Neuronal stem cell (in vitro differentiated cells): ENCODE measurements around the gene SEPTIN5.

ENCODE experiments used
- DNase-seq: peaks from one replicate; pipeline ENCODE4 v3.0.0-alpha.2; 2013; ENCODE audit warnings: low spot score
- H2AFZ ChIP-seq: one replicate; pipeline ENCODE4 v1.6.1; 2013; ENCODE audit warnings: mild to moderate bottlenecking, low read length, inconsistent platforms
- H2AK5ac ChIP-seq: 2 replicates; pipeline ENCODE4 v1.6.1; 2013; ENCODE audit warnings: low read depth, mild to moderate bottlenecking, inconsistent platforms, low read length, moderate library complexity, mixed read lengths
- H2BK120ac ChIP-seq: 2 replicates; pipeline ENCODE4 v1.6.1; 2013; ENCODE audit warnings: low read depth, mild to moderate bottlenecking, inconsistent platforms, low read length, moderate library complexity, mixed read lengths
- H2BK12ac ChIP-seq: one replicate; pipeline ENCODE4 v1.6.1; 2013; ENCODE audit warnings: low read length, inconsistent platforms
- H2BK15ac ChIP-seq: 2 replicates; pipeline ENCODE4 v1.6.1; 2013; ENCODE audit warnings: mild to moderate bottlenecking, low read length, inconsistent platforms, mixed read lengths
- H2BK5ac ChIP-seq: one replicate; pipeline ENCODE4 v1.6.1; 2013; ENCODE audit warnings: inconsistent platforms, mild to moderate bottlenecking, low read length, moderate library complexity
- H3K14ac ChIP-seq: one replicate; pipeline ENCODE4 v1.6.1; 2013; ENCODE audit warnings: low read length, inconsistent platforms
- H3K18ac ChIP-seq: 2 replicates; pipeline ENCODE4 v1.6.1; 2013; ENCODE audit warnings: low read length, inconsistent platforms
- H3K23ac ChIP-seq: 2 replicates; pipeline ENCODE4 v1.6.1; 2013; ENCODE audit warnings: low read depth, mild to moderate bottlenecking, mixed read lengths, low read length, inconsistent platforms; ENCODE audit not compliant: poor library complexity
- H3K27ac ChIP-seq: replicated peaks from 3 replicates; pipeline ENCODE4 v1.5.1; 2013; ENCODE audit warnings: low read length, inconsistent platforms
- H3K27me3 ChIP-seq, 3 experiments: 2 replicates each; pipeline ENCODE4 v1.6.1; 2013; ENCODE audit warnings: low read length in 3 of 3, mild to moderate bottlenecking in 2 of 3, inconsistent platforms in 1 of 3, low read depth in 1 of 3, mixed read lengths in 1 of 3, moderate library complexity in 1 of 3; ENCODE audit not compliant: control insufficient read depth in 3 of 3, insufficient read depth in 3 of 3
- H3K36me3 ChIP-seq, 2 donors: replicated peaks in 1 of 2; 2 replicates each; pipeline ENCODE4 v1.6.1; 2013; ENCODE audit warnings: low read length in 2 of 2; ENCODE audit not compliant: control insufficient read depth in 2 of 2, insufficient read depth in 2 of 2
- H3K4ac ChIP-seq: 2 replicates; pipeline ENCODE4 v1.6.1; 2013; ENCODE audit warnings: inconsistent platforms, mild to moderate bottlenecking, low read length, moderate library complexity
- H3K4me1 ChIP-seq, 2 donors: 1 replicate in 1 of 2; 2 replicates in 1 of 2; pipeline ENCODE4 v1.6.1; 2013; ENCODE audit warnings: low read length in 2 of 2, low read depth in 1 of 2; ENCODE audit not compliant: control insufficient read depth in 2 of 2, insufficient read depth in 1 of 2
- H3K4me2 ChIP-seq: one replicate; pipeline ENCODE4 v1.6.1; 2013; ENCODE audit warnings: mild to moderate bottlenecking, low read length, inconsistent platforms; ENCODE audit not compliant: insufficient read depth, poor library complexity, severe bottlenecking
- H3K4me3 ChIP-seq, 2 donors: 2 replicates each; pipeline ENCODE4 v1.5.1; 2013; ENCODE audit warnings: low read length in 2 of 2, mild to moderate bottlenecking in 2 of 2, inconsistent platforms in 1 of 2, moderate library complexity in 1 of 2
- H3K79me1 ChIP-seq: one replicate; pipeline ENCODE4 v1.6.1; 2013; ENCODE audit warnings: low read depth, mild to moderate bottlenecking, inconsistent platforms, low read length, moderate library complexity
- H3K9ac ChIP-seq: one replicate; pipeline ENCODE4 v1.6.1; 2013; ENCODE audit warnings: mild to moderate bottlenecking, low read depth, low read length, inconsistent platforms; ENCODE audit not compliant: poor library complexity
- H3K9me3 ChIP-seq, 2 donors: replicated peaks in 1 of 2; 2 replicates each; pipeline versions ENCODE3 to v1.6.1; 2013; ENCODE audit warnings: low read length in 2 of 2, mild to moderate bottlenecking in 2 of 2, inconsistent platforms in 1 of 2, low read depth in 1 of 2, mixed read lengths in 1 of 2, moderate library complexity in 1 of 2; ENCODE audit not compliant: control insufficient read depth in 2 of 2, insufficient read depth in 1 of 2
- H4K8ac ChIP-seq: one replicate; pipeline ENCODE4 v1.6.1; 2013; ENCODE audit warnings: low read depth, mild to moderate bottlenecking, inconsistent platforms, low read length, moderate library complexity
- H4K91ac ChIP-seq: one replicate; pipeline ENCODE4 v1.6.1; 2013; ENCODE audit warnings: low read length, low read depth, mild to moderate bottlenecking, inconsistent platforms; ENCODE audit not compliant: poor library complexity
- WGBS, 2 donors: extraction: QIAGEN DNeasy Blood & Tissue Kit; methylation state at CpG; one replicate each; pipeline ENCODE4 v1.1.7; 2013; ENCODE audit warnings: missing lambda C conversion rate in 2 of 2, mixed read lengths in 1 of 2; ENCODE audit not compliant: insufficient read length in 2 of 2, insufficient replicate concordance in 1 of 2; ENCODE audit errors: extremely low coverage in 2 of 2; 5-methylcytosine and 5-hydroxymethylcytosine counted together

SEPTIN5 gene

GRCh38 chr22:19754701-19755144 lies 40.4 kb downstream of the SEPTIN5 start:
- Histone ChIP-seq H3K18ac (peak overlapping the region; percentile 20), H2BK12ac (no peak overlapping the region), H3K9me3 (peaks cover 0 to 5% of the 10 kb centered on the region in 2 donors), H3K27ac (no peak overlapping the region), H4K8ac (no peak overlapping the region), H3K23ac (peak overlapping the region; percentile 100), H3K4me3 (no peak overlapping the region), H3K36me3 (no peaks in the 10 kb centered on the region), H2BK15ac (peak overlapping the region; percentile 0), H4K91ac (no peak overlapping the region), H3K4me1 (peaks cover 4 to 32% of the 10 kb centered on the region in 2 donors), H3K9ac (peak overlapping the region; percentile 50), H2BK120ac (no peak overlapping the region), H3K27me3 (peaks cover 46 to 97% (median 71%) of the 10 kb centered on the region in 3 experiments), H2AK5ac (peak overlapping the region; percentile 16), H3K14ac (no peak overlapping the region), H3K4ac (peak overlapping the region; percentile 44), H2BK5ac (no peak overlapping the region), H2AFZ (peak overlapping the region; percentile 40), H3K79me1 (no peaks in the 10 kb centered on the region), H3K4me2 (peak overlapping the region; percentile 36)
- no peak for DNase-seq
- no CpG with 5 or more reads among the region's 14 CpGs for WGBS, 2 donors

DNA sequence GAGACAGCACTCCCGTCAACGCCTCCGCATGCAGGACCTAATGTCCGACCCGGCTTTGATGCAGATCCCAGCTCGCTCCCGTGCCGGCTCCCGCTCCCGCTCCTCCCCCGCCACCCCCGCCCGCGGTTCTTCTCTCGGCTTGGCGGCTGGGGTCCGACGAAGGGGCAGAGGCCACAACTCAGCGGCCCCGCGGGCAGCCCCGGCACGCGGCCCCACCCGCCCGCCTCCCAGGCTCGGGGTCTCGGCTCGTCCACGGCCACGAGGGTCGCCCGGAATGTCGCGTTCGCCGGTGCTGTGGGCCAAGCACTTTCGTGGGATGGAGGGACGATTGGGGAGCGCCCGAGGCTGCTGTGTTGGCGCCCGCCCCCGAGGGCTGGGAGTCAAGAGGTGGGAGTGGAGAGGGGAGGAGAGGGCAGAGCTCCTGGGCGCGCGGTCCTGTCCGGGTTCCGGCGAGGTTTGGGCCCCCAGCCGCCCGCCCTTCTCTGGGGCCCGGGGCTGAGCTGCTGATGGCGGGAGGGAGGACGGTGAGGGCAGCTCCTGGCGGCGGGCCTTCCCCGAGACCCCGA lies 40.9 kb downstream of the SEPTIN5 start:
- peak overlapping the region; percentile 40 for H2AFZ ChIP-seq
- H3K4me3 ChIP-seq = no peak overlapping the region

DNA sequence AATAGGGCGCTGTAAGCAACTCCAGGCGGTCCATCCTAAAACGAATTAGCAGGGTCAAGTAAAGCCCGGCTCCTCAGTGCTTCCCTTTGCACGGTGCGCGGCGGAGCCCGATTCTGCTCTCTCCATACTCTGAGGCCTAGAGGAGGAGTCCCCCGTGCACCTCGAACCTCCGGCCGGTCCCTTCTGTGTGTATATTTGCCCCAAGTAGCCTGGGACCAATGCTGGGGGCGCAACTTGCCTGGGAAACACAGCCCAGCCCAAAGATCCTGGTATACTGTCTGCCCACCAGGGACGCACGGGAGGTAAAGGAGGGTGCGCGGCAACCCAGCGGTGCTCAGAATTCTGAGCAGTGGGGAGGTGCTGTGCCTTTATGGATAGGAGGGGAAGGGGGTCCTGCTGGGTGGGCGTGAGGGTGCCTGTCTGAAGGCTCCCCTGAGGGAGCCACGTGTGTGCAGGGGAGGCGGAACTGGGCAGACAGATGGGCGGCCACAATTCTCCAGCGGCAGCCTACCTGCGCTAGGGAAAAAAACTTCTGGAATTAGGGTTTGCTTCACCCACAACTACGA lies 41.5 kb downstream of the SEPTIN5 start:
- Histone ChIP-seq H2BK5ac (no peak overlapping the region), H4K91ac (no peak overlapping the region), H3K4ac (no peak overlapping the region), H3K9me3 (peaks cover 0 to 5% of the 10 kb centered on the region in 2 donors), H2BK15ac (no peak overlapping the region), H3K14ac (no peak overlapping the region), H3K79me1 (no peaks in the 10 kb centered on the region), H3K27me3 (peaks cover 47 to 95% (median 78%) of the 10 kb centered on the region in 3 experiments), H2AK5ac (peak overlapping the region; percentile 60), H3K4me3 (peak overlapping the region in 1 of 2 donors; percentile 3), H2BK120ac (no peak overlapping the region), H3K18ac (peak overlapping the region; percentile 77), H3K27ac (no peak overlapping the region), H3K36me3 (no peaks in the 10 kb centered on the region), H3K4me2 (peak overlapping the region; percentile 36), H2BK12ac (no peak overlapping the region), H3K4me1 (peaks cover 4 to 26% of the 10 kb centered on the region in 2 donors), H3K9ac (no peak overlapping the region), H3K23ac (peak overlapping the region; percentile 100), H4K8ac (no peak overlapping the region), H2AFZ (peak overlapping the region; percentile 30)
- no CpG with 5 or more reads among the region's 26 CpGs for WGBS, 2 donors
- no peak for DNase-seq

More for the DNA sequence above, 40.9 kb downstream of the SEPTIN5 start:
- H3K4me1 ChIP-seq = peaks cover 4 to 28% of the 10 kb centered on the region in 2 donors
- H3K18ac ChIP-seq = peak overlapping the region; percentile 77
- no peak overlapping the region for H4K8ac ChIP-seq
- peak overlapping the region; percentile 60 for H2AK5ac ChIP-seq
- H3K27ac ChIP-seq = no peak overlapping the region
- H3K27me3 ChIP-seq = peaks cover 47 to 97% (median 74%) of the 10 kb centered on the region in 3 experiments
- peak overlapping the region; percentile 48 for H2BK120ac ChIP-seq
- no peak overlapping the region for H2BK5ac ChIP-seq
- H3K14ac ChIP-seq = no peak overlapping the region
- H3K36me3 ChIP-seq = no peaks in the 10 kb centered on the region
- H3K9ac ChIP-seq = peak overlapping the region; percentile 50
- H4K91ac ChIP-seq = no peak overlapping the region
- H3K9me3 ChIP-seq = peaks cover 0 to 5% of the 10 kb centered on the region in 2 donors
- H3K4ac ChIP-seq = no peak overlapping the region
- no peak overlapping the region for H2BK12ac ChIP-seq
- H3K79me1 ChIP-seq = no peaks in the 10 kb centered on the region
- H3K4me2 ChIP-seq = peak overlapping the region; percentile 36
- DNase-seq = no peak
- H3K23ac ChIP-seq = peak overlapping the region; percentile 100
- H2BK15ac ChIP-seq = peak overlapping the region; percentile 0
- no CpG with 5 or more reads among the region's 59 CpGs for WGBS, 2 donors
